Right lobe of liver (tissue), 6 donors: ENCODE measurements around the gene ATXN7. TPM values are rescaled to one million over a fixed set of nuclear protein-coding genes. Genes with fewer than 3 reads are reported as not detected.

Experiments used
- ATAC-seq, 4 donors: fragments of 200-7000 bp; cut with Tn5 transposase; one replicate each; pipeline ENCODE4 v1.9.1; 2020; ENCODE audit warnings: mild to moderate bottlenecking in 4 of 4, moderate library complexity in 4 of 4
- DNase-seq, 3 donors: peaks; one replicate each; pipeline ENCODE4 v3.0.0-alpha.2; 2020
- H3K27ac ChIP-seq, 3 donors: fragments of 200-600 bp; one replicate each; pipeline ENCODE4 v1.8.0; 2022
- H3K27me3 ChIP-seq, 2 donors: fragments of 200-600 bp; one replicate each; pipeline ENCODE4 v1.8.0; 2022
- H3K36me3 ChIP-seq, 4 donors: fragments of 200-600 bp; sonication (generic) in 1 of 4; one replicate each; pipeline versions ENCODE4 v1.5.1 to v1.8.0; 2017 to 2022; ENCODE audit warnings: control low read depth in 1 of 4
- H3K4me1 ChIP-seq, 4 donors: fragments of 200-600 bp; sonication (generic) in 1 of 4; one replicate each; pipeline versions ENCODE4 v1.5.1 to v1.8.0; 2017 to 2022; ENCODE audit warnings: control low read depth in 1 of 4
- H3K4me3 ChIP-seq, 3 donors: fragments of 200-600 bp; one replicate each; pipeline ENCODE4 v1.8.0; 2022
- H3K9me3 ChIP-seq, 4 donors: fragments of 200-600 bp; sonication (generic) in 1 of 4; one replicate each; pipeline versions ENCODE4 v1.5.1 to v1.8.0; 2017 to 2022; ENCODE audit warnings: control low read depth in 1 of 4
- POLR2A ChIP-seq: fragments of 450-650 bp; IDR thresholded peaks from one replicate; pipeline ENCODE4 v1.6.1; 2017; ENCODE audit warnings: antibody characterized with exemption, mild to moderate bottlenecking
- WGBS: methylation state at CpG from one replicate; pipeline ENCODE4 v1.1.6; 2018; ENCODE audit warnings: low coverage, low lambda C conversion rate; ENCODE audit not compliant: insufficient coverage; ENCODE audit errors: missing lambda C conversion rate; 5-methylcytosine and 5-hydroxymethylcytosine counted together
- intact Hi-C, 2 donors: fragments of 100-400 bp; cut with DNase I; formaldehyde crosslinking; loops; one replicate each; pipeline versions ENCODE4 v1.11.2 to v1.14.1; 2022
- total RNA-seq, 6 experiments: library from RNA; depleted of rRNA in 2 of 6; stranded (reverse); fragments of >200 nt in 2 of 6; fragmentation: NEBNext Ultra II Directional in 3 of 6; extraction: Animal tissue kit (Norgen Biotek cat#: 25700) in 3 of 6; gene quantifications; one replicate each; pipeline versions ENCODE4 v1.1.0 to v1.2.4, GENCODE V29; 2016 to 2023
- TF ChIP-seq, protein P1 (sequence below), 4 donors: fragments of 200-600 bp in 3 of 4; fragments of 450-650 bp in 1 of 4; IDR thresholded peaks; one replicate each; pipeline versions ENCODE4 v1.5.1 to v1.8.0; 2016 to 2022; ENCODE audit warnings: antibody characterized with exemption in 4 of 4, mild to moderate bottlenecking in 2 of 4
- donor health status: DM: no; HTN: yes; CAD: no.
- donor health status: DM: no; HTN: no; CAD: no.
- donor health status: DM: no; HTN: no; CAD: no.
- donor health status: DM: no; HTN: yes; CAD: no.
- donor health status: DM: no; HTN: yes; CAD: no.

ATXN7 gene
- total RNA-seq, 6 experiments from 2014 or later = 14.6 to 18.6 (median 15.0) TPM

DNA sequence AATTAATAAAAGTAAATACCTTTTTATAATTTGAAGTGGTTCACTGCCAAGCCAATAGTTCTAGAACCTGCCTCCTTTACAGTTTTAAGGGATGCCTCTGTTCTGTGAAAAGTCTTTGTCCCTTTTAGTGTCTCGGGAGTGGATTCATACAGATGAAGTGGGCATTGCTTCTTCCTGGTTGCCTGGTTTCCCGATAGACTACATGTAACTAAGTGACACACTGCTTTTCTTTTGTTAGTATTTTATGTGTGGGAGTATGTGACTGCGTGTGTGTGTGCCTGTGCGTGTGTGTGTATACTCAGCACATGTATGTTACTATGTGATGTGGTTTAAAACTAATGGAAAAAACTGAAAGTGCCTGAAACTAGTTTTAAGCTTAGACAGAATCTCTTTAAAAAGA is 138.6 kb downstream of the ATXN7 start:
- 86% methylated on average over 4 of the region's 4 CpGs for WGBS
- Histone ChIP-seq H3K27me3 (no peaks in the 10 kb centered on the region), H3K27ac (no peak overlapping the region), H3K4me3 (no peak overlapping the region), H3K36me3 (peaks cover 3 to 24% (median 10%) of the 10 kb centered on the region in 4 donors), H3K4me1 (peaks cover 0 to 26% (median 3%) of the 10 kb centered on the region in 4 donors), H3K9me3 (no peaks in the 10 kb centered on the region)
- ATAC-seq = no peak
- intact Hi-C loops = no loop called here
- DNase-seq = no peak
- TF ChIP-seq POLR2A = no peak
- TF ChIP-seq, protein P1, sequence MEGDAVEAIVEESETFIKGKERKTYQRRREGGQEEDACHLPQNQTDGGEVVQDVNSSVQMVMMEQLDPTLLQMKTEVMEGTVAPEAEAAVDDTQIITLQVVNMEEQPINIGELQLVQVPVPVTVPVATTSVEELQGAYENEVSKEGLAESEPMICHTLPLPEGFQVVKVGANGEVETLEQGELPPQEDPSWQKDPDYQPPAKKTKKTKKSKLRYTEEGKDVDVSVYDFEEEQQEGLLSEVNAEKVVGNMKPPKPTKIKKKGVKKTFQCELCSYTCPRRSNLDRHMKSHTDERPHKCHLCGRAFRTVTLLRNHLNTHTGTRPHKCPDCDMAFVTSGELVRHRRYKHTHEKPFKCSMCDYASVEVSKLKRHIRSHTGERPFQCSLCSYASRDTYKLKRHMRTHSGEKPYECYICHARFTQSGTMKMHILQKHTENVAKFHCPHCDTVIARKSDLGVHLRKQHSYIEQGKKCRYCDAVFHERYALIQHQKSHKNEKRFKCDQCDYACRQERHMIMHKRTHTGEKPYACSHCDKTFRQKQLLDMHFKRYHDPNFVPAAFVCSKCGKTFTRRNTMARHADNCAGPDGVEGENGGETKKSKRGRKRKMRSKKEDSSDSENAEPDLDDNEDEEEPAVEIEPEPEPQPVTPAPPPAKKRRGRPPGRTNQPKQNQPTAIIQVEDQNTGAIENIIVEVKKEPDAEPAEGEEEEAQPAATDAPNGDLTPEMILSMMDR (IDR thresholded peaks at IDR 0.05) = no peak

GRCh38 chr3:64003589-64003988 is 139.9 kb downstream of the ATXN7 start:
- intact Hi-C loops = no loop called here
- no peak overlapping the region for H3K27ac ChIP-seq
- TF ChIP-seq, protein P1 (IDR thresholded peaks at IDR 0.05) = no peak
- TF ChIP-seq POLR2A = no peak
- peaks cover 3 to 36% (median 8%) of the 10 kb centered on the region in 4 donors for H3K36me3 ChIP-seq
- H3K27me3 ChIP-seq = no peaks in the 10 kb centered on the region
- no peak for DNase-seq
- peak in 3 of 4 donors; percentile 48 to 77 (median 60) for ATAC-seq
- H3K9me3 ChIP-seq = no peaks in the 10 kb centered on the region
- WGBS = 32% methylated on average over 2 of the region's 2 CpGs
- no peak overlapping the region for H3K4me3 ChIP-seq
- peaks cover 0 to 21% (median 3%) of the 10 kb centered on the region in 4 donors for H3K4me1 ChIP-seq

- intact Hi-C loops = no loop called here
- Histone ChIP-seq H3K27ac (no peak overlapping the region), H3K27me3 (no peaks in the 10 kb centered on the region), H3K36me3 (peaks cover 9 to 74% (median 27%) of the 10 kb centered on the region in 4 donors), H3K4me1 (peaks cover 0 to 10% (median 3%) of the 10 kb centered on the region in 4 donors), H3K4me3 (no peak overlapping the region), H3K9me3 (no peaks in the 10 kb centered on the region)
- DNase-seq = no peak
- no peak for ATAC-seq
- WGBS = 69% methylated on average over 2 of the region's 2 CpGs
- TF ChIP-seq POLR2A = no peak
- TF ChIP-seq, protein P1 (IDR thresholded peaks at IDR 0.05) = no peak
Measured at GRCh38 chr3:64008017-64008416, 144.3 kb downstream of the ATXN7 start.

- no peak for DNase-seq
- H3K4me1 ChIP-seq = peaks cover 0 to 3% (median under 1%) of the 10 kb centered on the region in 4 donors
- WGBS = 81% methylated on average over 7 of the region's 7 CpGs
- peaks cover 10 to 81% (median 30%) of the 10 kb centered on the region in 4 donors for H3K36me3 ChIP-seq
- TF ChIP-seq POLR2A = no peak
- TF ChIP-seq, protein P1 (IDR thresholded peaks at IDR 0.05) = no peak
- intact Hi-C loops = no loop called here
- H3K27ac ChIP-seq = no peak overlapping the region
- ATAC-seq = peak in 2 of 4 donors; percentile 24 to 35
- H3K9me3 ChIP-seq = no peaks in the 10 kb centered on the region
- no peak overlapping the region for H3K4me3 ChIP-seq
- H3K27me3 ChIP-seq = no peaks in the 10 kb centered on the region
Measured at GRCh38 chr3:64008487-64009351, 145.1 kb downstream of the ATXN7 start.
